HG03039 (cell line): ENCODE data around the gene BOLL.
A peak's percentile ranks its signal among the peaks of the same experiment; 100 is the strongest.
"Not testable (repeated sequence)": the region's sequence is repeated elsewhere in the genome, so short reads cannot be mapped to it uniquely, and the experiment has no call there.

Experiments used
- ATAC-seq: cut with Tn5 transposase; IDR thresholded peaks from one replicate; pipeline ENCODE4 v1.9.1; 2021; ENCODE audit warnings: mild to moderate bottlenecking, moderate library complexity; ENCODE audit not compliant: unreplicated experiment

BOLL gene

GRCh38 chr2:197784956-197785941, at the start of gene BOLL:
TSS of gene BOLL (minus strand) at chr2:197785319. CDS start at chr2:197781850, 3,469 bp downstream.
- ATAC-seq, result no peak

- not testable (repeated sequence) for ATAC-seq
Measured at GRCh38 chr2:197834771-197835170, 49.7 kb upstream of the BOLL start.

- ATAC-seq, result no peak
Measured at GRCh38 chr2:197828464-197829135, 43.5 kb upstream of the BOLL start.

GRCh38 chr2:197827618-197828017, 42.5 kb upstream of the BOLL start:
- no peak for ATAC-seq

- no peak for ATAC-seq
Measured at GRCh38 chr2:197822333-197822732, 37.2 kb upstream of the BOLL start.

GRCh38 chr2:197821550-197822289, 36.6 kb upstream of the BOLL start:
- ATAC-seq, result no peak

GRCh38 chr2:197814526-197814925, 29.4 kb upstream of the BOLL start:
- ATAC-seq, result no peak

- no peak for ATAC-seq
Measured at GRCh38 chr2:197813093-197813787, 28.1 kb upstream of the BOLL start.

- ATAC-seq, result no peak
Measured at GRCh38 chr2:197810491-197810890, 25.4 kb upstream of the BOLL start.

GRCh38 chr2:197810016-197810415, 24.9 kb upstream of the BOLL start:
- ATAC-seq, result no peak

GRCh38 chr2:197809064-197809463, 23.9 kb upstream of the BOLL start:
- no peak for ATAC-seq

- no peak for ATAC-seq
Measured at GRCh38 chr2:197805715-197806633, 20.9 kb upstream of the BOLL start.

GRCh38 chr2:197804758-197805714, 19.9 kb upstream of the BOLL start:
- peak; percentile 17 for ATAC-seq

- ATAC-seq, result peak; percentile 100
Measured at GRCh38 chr2:197804049-197804757, 19.1 kb upstream of the BOLL start, which contains the start of gene PLCL1. TSS of gene PLCL1 (plus strand) at chr2:197804593.

- ATAC-seq, result no peak
Measured at GRCh38 chr2:197803033-197803444, 17.9 kb upstream of the BOLL start.

- no peak for ATAC-seq
Measured at GRCh38 chr2:197801033-197801432, 15.9 kb upstream of the BOLL start.

- no peak for ATAC-seq
Measured at GRCh38 chr2:197800091-197800490, 15.0 kb upstream of the BOLL start.

GRCh38 chr2:197799068-197799467, 13.9 kb upstream of the BOLL start:
- ATAC-seq, result no peak
